Muscle layer of colon (tissue), 2 donors: ENCODE results near the gene CTSS.
A peak's percentile ranks its signal among the peaks of the same experiment; 100 is the strongest.

Source experiments
- H3K27ac ChIP-seq: one replicate; pipeline ENCODE4 v1.7.0; 2013; ENCODE audit warnings: low read depth, mild to moderate bottlenecking, low read length, moderate library complexity
- H3K27me3 ChIP-seq, 2 donors: one replicate each; pipeline ENCODE4 v1.7.0; 2013; ENCODE audit warnings: low read length in 2 of 2, mild to moderate bottlenecking in 2 of 2; ENCODE audit not compliant: insufficient read depth in 2 of 2, control insufficient read depth in 1 of 2
- H3K36me3 ChIP-seq: one replicate; pipeline ENCODE4 v1.7.0; 2013; ENCODE audit warnings: mild to moderate bottlenecking, low read length; ENCODE audit not compliant: insufficient read depth
- H3K4me1 ChIP-seq: one replicate; pipeline ENCODE4 v1.7.0; 2013; ENCODE audit warnings: mild to moderate bottlenecking, low read length; ENCODE audit not compliant: insufficient read depth
- H3K4me3 ChIP-seq, 2 donors: one replicate each; pipeline ENCODE4 v1.7.0; 2013; ENCODE audit warnings: low read length in 2 of 2, low read depth in 1 of 2, mild to moderate bottlenecking in 1 of 2, moderate library complexity in 1 of 2
- H3K9ac ChIP-seq: one replicate; pipeline ENCODE4 v1.7.0; 2013; ENCODE audit warnings: low read length
- H3K9me3 ChIP-seq: one replicate; pipeline ENCODE4 v1.7.0; 2013; ENCODE audit warnings: mild to moderate bottlenecking, low read length
- donor health status: abdominal sarcoma.
- donor health status: Adenocarcinoma of cecum.

The CTSS gene

DNA sequence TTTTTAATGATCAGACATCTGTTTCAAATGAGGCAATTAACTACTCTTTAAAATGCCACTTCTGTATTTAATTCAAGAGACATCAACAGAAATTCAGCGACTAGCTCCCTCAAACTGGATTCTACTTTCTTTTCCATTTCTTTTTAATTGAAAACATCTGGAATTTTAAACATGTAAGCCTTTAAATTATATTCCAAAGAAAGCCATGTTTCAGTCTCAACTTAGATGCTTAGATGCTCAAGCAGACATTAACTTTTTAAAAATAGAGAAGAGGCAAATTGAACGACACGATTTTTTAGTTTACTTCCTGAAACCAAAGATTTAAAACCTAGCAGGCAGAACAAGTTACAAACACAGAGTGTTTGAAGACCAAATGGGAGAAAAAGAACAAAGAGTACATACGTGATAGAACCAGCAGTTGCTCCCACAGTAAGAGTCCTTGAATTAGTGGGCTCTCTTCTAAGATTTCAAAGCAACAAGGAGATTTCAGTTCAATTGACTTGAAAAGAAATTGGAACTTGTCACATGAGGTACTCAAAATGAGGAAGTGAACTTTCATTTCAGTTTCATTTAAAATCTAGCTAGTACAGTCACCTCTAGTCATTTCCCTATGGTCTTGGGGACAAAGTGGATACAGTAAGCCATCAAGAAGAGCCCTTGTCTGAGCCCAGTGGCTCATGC, at the start of gene CTSS:
Gene CTSS (minus strand): TSS at position 483 of the 681 bp plus-strand sequence. CDS start 1,015 bp downstream, outside the sequence.
- no peaks in the 10 kb centered on the region for H3K27me3 ChIP-seq
- H3K27ac ChIP-seq: no peak within 1 kb of the TSS
- H3K9ac ChIP-seq: no peak within 1 kb of the TSS
- peak within 1 kb of the TSS in 1 of 2 donors; percentile 3 for H3K4me3 ChIP-seq
- peaks cover 8% of the 10 kb centered on the region for H3K4me1 ChIP-seq
- no peaks in the 10 kb centered on the region for H3K9me3 ChIP-seq
- H3K36me3 ChIP-seq: no peaks in the 10 kb centered on the region

DNA sequence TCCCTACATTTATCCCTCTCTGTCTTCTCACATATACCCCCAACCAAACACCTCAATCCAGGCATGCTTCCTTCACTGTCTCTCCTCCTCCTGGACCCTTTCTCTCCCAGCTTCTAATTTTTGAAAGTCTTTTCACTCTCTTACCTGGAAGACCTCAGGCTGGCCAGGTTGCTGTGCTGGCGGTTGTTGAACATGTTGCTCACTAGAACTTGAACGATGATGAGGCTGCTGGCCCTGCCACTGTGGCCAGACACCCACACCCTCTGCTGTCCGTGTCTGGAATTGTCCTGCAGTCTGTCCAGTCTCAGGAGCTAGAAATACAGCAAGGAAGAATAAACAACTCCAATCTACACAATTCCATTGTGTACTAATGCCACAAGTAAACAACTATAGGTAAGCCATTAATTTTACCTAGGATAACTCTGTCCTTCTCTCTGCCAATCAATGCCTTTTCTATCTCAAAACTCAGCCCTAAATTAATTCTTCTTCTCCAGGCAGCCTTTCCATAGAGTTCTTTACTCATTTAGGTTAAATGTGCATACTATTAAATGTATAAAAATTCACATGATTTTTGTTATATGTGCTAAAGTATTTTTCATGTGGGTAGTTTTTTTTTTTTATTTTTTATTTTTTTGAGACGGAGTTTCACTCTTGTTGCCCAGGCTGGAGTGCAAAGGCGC, 47.6 kb upstream of the CTSS start:
- Histone ChIP-seq H3K27me3 (no peaks in the 10 kb centered on the region), H3K9me3 (no peaks in the 10 kb centered on the region), H3K36me3 (peaks cover 54% of the 10 kb centered on the region), H3K9ac (no peak overlapping the region), H3K4me1 (peaks cover 8% of the 10 kb centered on the region), H3K4me3 (no peak overlapping the region), H3K27ac (no peak overlapping the region)

DNA sequence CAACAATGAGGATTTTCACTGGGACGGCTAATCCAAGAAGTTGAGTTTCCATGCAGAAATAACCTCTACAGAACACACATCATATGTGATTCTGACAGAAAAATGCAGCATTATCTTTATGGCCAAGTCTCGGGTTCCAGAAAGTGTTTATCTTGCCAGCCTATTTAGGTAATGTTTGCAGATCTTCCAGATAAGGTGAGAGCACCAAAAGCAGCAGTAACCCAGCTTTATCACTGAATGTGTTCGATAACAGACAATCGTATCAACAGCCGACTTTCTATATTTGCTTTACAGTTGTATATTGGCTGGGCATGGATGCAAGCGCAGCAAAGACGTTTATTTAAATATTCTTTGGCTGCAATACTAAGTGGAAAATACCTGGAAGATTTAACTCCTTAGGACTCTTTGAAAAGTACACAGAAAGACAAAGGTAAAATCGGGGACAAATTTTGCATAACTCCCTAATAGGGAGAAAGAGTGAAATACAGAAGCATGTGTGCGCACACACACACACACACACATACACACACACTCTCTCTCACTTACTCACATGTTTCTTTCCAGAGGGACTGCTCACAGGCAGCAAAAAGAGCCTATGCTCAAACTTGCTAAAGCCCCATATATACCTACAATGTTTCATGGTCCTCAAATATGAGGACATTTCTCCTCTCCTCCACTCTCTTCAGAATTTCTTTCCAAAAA, 45.5 kb upstream of the CTSS start:
- no peaks in the 10 kb centered on the region for H3K9me3 ChIP-seq
- peaks cover 8% of the 10 kb centered on the region for H3K4me1 ChIP-seq
- no peak overlapping the region for H3K9ac ChIP-seq
- H3K27ac ChIP-seq: no peak overlapping the region
- H3K36me3 ChIP-seq: peaks cover 37% of the 10 kb centered on the region
- H3K27me3 ChIP-seq: no peaks in the 10 kb centered on the region
- no peak overlapping the region for H3K4me3 ChIP-seq

DNA sequence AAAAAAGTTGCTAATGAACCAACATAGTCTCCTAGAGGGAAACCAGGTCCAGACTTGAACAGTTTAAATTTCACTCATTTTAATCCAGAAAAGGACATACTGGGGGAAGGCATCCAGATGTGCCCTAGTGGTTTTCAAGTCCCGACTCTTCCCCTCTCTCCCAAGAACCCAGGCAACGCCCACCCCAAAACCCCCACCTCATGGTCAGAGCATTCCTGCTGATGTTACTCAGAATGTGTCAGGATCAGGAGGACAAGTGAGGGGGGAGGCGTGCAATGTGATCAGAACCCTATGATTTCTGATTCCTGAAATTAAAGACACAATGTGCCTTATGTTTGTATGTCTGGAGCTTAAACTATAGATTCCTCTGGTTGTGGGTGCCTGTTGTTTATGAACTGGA, 44.1 kb upstream of the CTSS start:
- Histone ChIP-seq H3K9me3 (no peaks in the 10 kb centered on the region), H3K27me3 (no peaks in the 10 kb centered on the region), H3K36me3 (peaks cover 35% of the 10 kb centered on the region), H3K4me3 (no peak overlapping the region), H3K4me1 (peaks cover 8% of the 10 kb centered on the region), H3K9ac (no peak overlapping the region), H3K27ac (no peak overlapping the region)

DNA sequence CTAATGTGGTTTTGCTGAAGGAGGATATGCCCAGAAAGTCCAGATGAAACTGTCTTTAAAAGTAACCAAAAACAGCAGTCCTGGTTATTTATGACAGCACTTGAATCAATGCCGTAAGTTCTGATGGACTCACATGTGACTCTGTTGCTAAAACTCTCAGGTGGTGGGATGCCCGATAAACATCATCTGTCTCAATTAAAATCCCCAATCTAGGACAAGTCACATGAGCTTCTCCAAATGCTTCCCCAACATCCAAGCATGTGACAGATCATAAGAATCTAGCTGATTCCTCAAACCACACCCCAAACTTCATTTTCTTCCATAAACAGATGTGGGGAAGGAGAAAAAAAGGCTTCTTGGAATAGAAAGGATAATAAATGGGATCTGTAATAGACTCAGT, 43.3 kb upstream of the CTSS start:
- Histone ChIP-seq H3K4me3 (peak overlapping the region in 1 of 2 donors; percentile 55), H3K9me3 (no peaks in the 10 kb centered on the region), H3K4me1 (peaks cover 8% of the 10 kb centered on the region), H3K36me3 (peaks cover 33% of the 10 kb centered on the region), H3K27me3 (no peaks in the 10 kb centered on the region), H3K9ac (no peak overlapping the region), H3K27ac (no peak overlapping the region)

DNA sequence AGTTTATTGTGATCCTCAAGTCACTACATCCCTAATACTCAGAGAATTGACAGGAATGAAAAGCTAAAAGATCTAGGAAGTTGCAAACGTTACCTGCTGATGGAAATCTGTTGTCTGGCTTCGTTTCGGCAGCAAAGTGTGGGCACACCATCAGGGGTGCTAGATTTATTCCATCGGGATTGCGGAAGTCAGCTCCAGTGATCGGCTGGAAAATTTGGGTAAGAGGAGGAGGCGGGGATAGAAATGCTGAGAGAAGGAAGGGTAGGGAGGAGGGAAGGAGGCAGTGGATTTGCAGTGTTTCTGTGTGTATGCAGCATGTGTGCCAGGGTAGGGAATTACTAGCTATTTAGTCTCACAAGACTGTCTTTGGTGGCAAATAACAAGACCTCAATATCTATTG, 42.5 kb upstream of the CTSS start, which contains the start of gene CTSK:
Gene CTSK (minus strand): TSS at position 140 of the 400 bp plus-strand sequence. CDS start 1,455 bp downstream, outside the sequence.
- H3K27me3 ChIP-seq: no peaks in the 10 kb centered on the region
- peaks cover 35% of the 10 kb centered on the region for H3K36me3 ChIP-seq
- peak within 1 kb of the TSS; percentile 49 for H3K27ac ChIP-seq
- H3K9me3 ChIP-seq: no peaks in the 10 kb centered on the region
- peaks cover 8% of the 10 kb centered on the region for H3K4me1 ChIP-seq
- H3K9ac ChIP-seq: peak within 1 kb of the TSS; percentile 16
- H3K4me3 ChIP-seq: peak within 1 kb of the TSS; percentile 46 to 55

DNA sequence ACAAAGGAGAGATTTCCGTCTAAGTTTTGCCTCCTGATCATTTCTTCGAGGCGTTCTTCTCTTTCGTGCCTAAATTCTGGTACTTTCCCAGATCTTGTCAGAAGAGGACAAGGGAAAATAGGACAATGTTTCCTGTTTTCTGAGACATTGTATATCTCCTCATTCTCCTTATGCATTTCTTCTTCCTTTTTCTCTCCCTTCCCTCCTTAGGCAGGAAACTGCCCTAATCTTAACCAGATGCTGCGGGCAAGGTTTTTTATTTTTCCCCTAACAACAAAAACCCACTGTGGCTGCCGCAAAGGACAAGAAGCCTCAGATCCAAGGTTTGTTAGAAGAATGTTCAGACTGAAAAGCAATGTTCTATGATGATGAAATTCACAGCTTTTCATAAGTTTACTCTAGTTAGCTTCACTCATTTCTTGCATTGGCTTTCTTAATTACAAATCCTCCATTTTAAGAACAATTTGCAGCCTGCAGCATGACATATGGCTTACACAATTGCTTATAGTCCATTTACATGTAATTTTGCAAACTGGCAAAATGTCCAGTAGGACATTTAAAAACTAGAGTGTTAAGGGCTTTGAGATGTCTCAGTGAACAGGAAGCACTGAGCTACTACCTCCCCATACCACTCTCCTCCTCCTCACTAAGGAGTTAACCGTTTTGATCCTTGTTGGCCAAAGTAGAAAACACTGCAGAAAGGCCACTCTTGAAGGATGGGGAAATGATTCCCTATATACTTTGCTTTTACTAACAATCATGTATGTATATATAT, 41.9 kb upstream of the CTSS start:
- Histone ChIP-seq H3K9ac (peak overlapping the region; percentile 16), H3K27me3 (no peaks in the 10 kb centered on the region), H3K4me3 (peak overlapping the region in 1 of 2 donors; percentile 55), H3K36me3 (peaks cover 30% of the 10 kb centered on the region), H3K27ac (peak overlapping the region; percentile 49), H3K9me3 (no peaks in the 10 kb centered on the region), H3K4me1 (peaks cover 8% of the 10 kb centered on the region)

DNA sequence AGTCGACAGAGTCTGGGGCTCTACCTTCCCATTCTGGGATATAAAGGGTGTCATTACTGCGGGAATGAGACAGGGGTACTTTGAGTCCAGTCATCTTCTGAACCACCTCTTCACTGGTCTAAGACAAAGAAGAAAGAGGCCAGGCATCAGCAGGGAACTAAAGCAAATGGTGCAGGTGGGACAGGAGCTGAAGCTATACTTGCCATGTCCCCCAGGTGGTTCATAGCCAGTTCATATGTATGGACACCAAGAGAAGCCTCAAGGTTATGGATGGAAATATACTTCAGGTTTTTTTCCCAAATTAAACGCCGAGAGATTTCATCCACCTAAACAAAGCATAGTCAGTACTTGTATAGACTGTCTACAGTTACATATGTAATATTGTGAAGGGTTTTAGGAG, 40.3 kb upstream of the CTSS start:
- Histone ChIP-seq H3K4me1 (peaks cover 8% of the 10 kb centered on the region), H3K36me3 (peaks cover 15% of the 10 kb centered on the region), H3K27ac (no peak overlapping the region), H3K9me3 (no peaks in the 10 kb centered on the region), H3K4me3 (no peak overlapping the region), H3K9ac (no peak overlapping the region), H3K27me3 (no peaks in the 10 kb centered on the region)

DNA sequence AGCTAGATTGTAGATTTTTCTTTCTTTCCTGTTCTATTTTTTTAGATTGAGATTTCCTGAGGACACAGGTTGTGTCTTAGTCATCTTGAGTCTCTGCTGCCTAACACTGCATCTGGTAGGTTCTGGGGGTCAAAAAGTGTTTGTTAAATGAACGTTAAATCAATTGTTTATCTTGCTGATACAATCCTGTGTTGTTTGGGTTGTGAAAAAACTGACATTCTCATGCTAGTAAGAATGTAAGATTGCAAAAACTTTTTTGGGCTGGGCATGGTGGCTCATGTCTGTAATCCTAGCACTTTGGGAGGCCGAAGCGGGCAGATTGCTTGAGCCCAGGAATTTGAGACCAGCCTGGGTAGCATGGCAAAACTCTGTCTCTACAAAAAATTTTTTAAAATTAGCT, 39.1 kb upstream of the CTSS start:
- H3K27me3 ChIP-seq: no peaks in the 10 kb centered on the region
- no peak overlapping the region for H3K4me3 ChIP-seq
- H3K9ac ChIP-seq: no peak overlapping the region
- H3K27ac ChIP-seq: no peak overlapping the region
- H3K4me1 ChIP-seq: peaks cover 8% of the 10 kb centered on the region
- H3K9me3 ChIP-seq: no peaks in the 10 kb centered on the region
- peaks cover 13% of the 10 kb centered on the region for H3K36me3 ChIP-seq

DNA sequence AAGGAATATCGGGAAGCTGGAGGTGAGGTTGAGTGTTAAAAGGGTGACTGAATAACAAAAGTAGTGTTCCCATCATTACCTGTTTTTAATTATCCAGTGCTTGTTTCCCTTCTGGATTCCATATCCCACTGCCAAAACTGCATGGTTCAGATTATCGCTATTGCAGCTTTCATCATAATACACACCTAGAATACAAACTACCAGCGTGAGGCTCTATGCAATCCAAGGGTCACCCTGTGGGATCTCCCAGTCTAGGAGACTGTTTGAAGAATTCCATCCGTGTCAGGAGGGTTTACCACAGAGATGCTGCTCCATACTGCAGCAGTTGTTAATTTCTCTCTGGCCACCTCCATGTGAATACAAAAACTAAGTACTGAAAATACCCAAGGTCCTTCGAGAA, 33.5 kb upstream of the CTSS start:
- peaks cover 45% of the 10 kb centered on the region for H3K36me3 ChIP-seq
- H3K27me3 ChIP-seq: no peaks in the 10 kb centered on the region
- H3K9ac ChIP-seq: no peak overlapping the region
- no peak overlapping the region for H3K27ac ChIP-seq
- H3K4me1 ChIP-seq: no peaks in the 10 kb centered on the region
- H3K4me3 ChIP-seq: no peak overlapping the region
- H3K9me3 ChIP-seq: no peaks in the 10 kb centered on the region

DNA sequence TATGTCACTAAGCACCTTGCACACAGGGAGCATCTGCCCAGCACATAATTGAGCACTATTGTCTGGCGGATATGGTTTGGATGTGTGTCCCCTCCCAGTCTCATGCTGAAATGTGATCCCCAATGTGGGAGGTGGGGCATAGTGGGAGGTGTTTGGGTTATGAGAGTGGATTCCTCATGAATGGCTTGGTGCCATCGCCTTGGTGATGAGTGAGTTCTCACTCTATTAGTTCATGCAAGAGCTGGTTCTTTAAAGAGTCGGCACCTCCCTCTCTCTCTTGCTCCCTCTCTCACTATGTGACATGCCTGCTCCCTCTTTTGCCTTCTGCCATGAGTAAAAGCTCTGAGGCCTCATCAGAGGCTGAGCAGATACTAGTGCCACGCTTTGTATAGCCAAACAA, 32.9 kb upstream of the CTSS start:
- no peak overlapping the region for H3K4me3 ChIP-seq
- no peaks in the 10 kb centered on the region for H3K9me3 ChIP-seq
- H3K4me1 ChIP-seq: no peaks in the 10 kb centered on the region
- no peak overlapping the region for H3K9ac ChIP-seq
- no peak overlapping the region for H3K27ac ChIP-seq
- H3K36me3 ChIP-seq: peaks cover 40% of the 10 kb centered on the region
- no peaks in the 10 kb centered on the region for H3K27me3 ChIP-seq
